HS-27A (cell line): Measurements from ENCODE around the gene VCX.
"Not testable (repeated sequence)": the region's sequence is repeated elsewhere in the genome, so short reads cannot be mapped to it uniquely, and the experiment has no call there.

Source experiments
- DNase-seq: peaks from one replicate; pipeline ENCODE4 v3.0.0-alpha.2; 2012; ENCODE audit warnings: low read depth, missing footprints

VCX gene

GRCh38 chrX:7842871-7843270 is at the start of gene VCX:
TSS of gene VCX (plus strand) at chrX:7843171. CDS start at chrX:7843204, 33 bp downstream.
- DNase-seq: not testable (repeated sequence)

- DNase-seq: no peak
Observed at GRCh38 chrX:7798327-7798726, 44.6 kb upstream of the VCX start.

GRCh38 chrX:7801711-7802110 is 41.3 kb upstream of the VCX start:
- no peak for DNase-seq

GRCh38 chrX:7815166-7815805 is 27.7 kb upstream of the VCX start:
- no peak for DNase-seq

GRCh38 chrX:7828594-7828993 is 14.4 kb upstream of the VCX start:
- no peak for DNase-seq

GRCh38 chrX:7841084-7841805 is 1.7 kb upstream of the VCX start:
- no peak for DNase-seq

GRCh38 chrX:7852166-7852565 is 9.2 kb downstream of the VCX start:
- DNase-seq: no peak

- DNase-seq: no peak
Observed at GRCh38 chrX:7872042-7872441, 29.1 kb downstream of the VCX start.

GRCh38 chrX:7876957-7877356 is 34.0 kb downstream of the VCX start:
- DNase-seq: no peak

- no peak for DNase-seq
Observed at GRCh38 chrX:7889135-7889534, 46.2 kb downstream of the VCX start.

- no peak for DNase-seq
Observed at GRCh38 chrX:7889680-7890079, 46.7 kb downstream of the VCX start.

- DNase-seq: no peak
Observed at GRCh38 chrX:7891928-7892327, 49.0 kb downstream of the VCX start.
